ENCODE results near the gene RAP1GDS1.
"Not testable (repeated sequence)": the region's sequence is repeated elsewhere in the genome, so short reads cannot be mapped to it uniquely, and the experiment has no call there.

RAP1GDS1 gene

DNA sequence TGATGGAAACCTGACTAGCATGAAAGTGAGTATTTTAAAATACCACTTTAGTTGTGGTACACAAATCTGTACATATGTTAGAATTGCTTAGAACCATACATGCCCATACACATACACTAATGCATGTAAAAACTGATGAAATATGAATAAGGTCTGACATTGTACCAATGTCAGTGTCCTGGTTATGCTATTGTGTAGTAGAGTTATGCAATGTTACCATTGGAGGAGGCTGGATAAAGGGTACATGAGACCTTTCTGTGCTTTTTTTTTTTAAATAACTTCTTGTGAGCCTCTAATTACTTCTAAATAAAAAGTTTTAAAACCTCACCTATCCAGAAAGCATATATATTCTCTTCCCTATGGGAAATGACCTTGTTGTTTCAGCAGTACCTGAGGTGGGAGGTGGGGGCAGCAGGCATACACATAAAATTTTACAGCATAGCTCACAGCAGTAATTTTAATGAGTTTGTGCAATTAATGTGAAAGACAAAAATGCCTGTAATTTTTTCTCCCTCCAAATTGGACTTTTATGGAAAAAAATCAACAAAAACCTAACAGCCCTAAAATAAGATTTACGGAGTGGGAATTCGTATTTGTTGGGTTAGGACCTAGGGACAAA is 97.6 kb downstream of the RAP1GDS1 start:
- no peaks in the 10 kb centered on the region for H3K27me3 ChIP-seq (ENCODE audit: insufficient read depth, low read length)
- no peaks in the 10 kb centered on the region for H3K4me1 ChIP-seq (ENCODE audit: insufficient read depth, low read length)
- H3K9me3 ChIP-seq (ENCODE audit: insufficient read depth, low read depth, low read length) = no peaks in the 10 kb centered on the region
- no peak overlapping the region for H3K4me3 ChIP-seq (ENCODE audit: low read length)
- no peak overlapping the region for H3K27ac ChIP-seq (ENCODE audit: low read length)
- H3K9ac ChIP-seq (ENCODE audit: low read depth, low read length) = no peak overlapping the region
- no peaks in the 10 kb centered on the region for H3K36me3 ChIP-seq (ENCODE audit: insufficient read depth, low read depth, low read length)

DNA sequence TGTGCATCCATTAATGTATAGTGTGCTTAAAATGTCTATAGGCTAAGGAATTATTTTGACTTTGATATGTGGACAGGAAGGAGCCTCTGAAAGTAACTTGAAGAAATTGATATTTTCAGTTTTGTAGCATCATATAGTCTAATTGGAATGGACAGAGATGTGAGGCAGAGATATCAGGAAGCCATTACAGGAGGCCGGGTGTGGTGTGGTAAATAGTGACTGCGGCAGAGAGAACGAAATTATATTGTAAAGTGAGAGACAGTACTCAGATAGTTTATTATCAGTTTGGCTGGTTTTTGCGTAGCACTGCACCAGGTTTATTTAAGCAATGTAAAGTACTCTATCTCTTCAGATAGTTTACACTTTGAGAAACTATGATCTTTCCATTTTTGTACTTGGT is 98.5 kb downstream of the RAP1GDS1 start:
- no peak overlapping the region for H3K9ac ChIP-seq (ENCODE audit: low read depth, low read length)
- no peaks in the 10 kb centered on the region for H3K4me1 ChIP-seq (ENCODE audit: insufficient read depth, low read length)
- H3K4me3 ChIP-seq (ENCODE audit: low read length) = no peak overlapping the region
- H3K9me3 ChIP-seq (ENCODE audit: insufficient read depth, low read depth, low read length) = no peaks in the 10 kb centered on the region
- no peaks in the 10 kb centered on the region for H3K27me3 ChIP-seq (ENCODE audit: insufficient read depth, low read length)
- H3K36me3 ChIP-seq (ENCODE audit: insufficient read depth, low read depth, low read length) = no peaks in the 10 kb centered on the region
- H3K27ac ChIP-seq (ENCODE audit: low read length) = no peak overlapping the region

- Histone ChIP-seq H3K4me3 (ENCODE audit: low read length) (no peak overlapping the region), H3K27ac (ENCODE audit: low read length) (no peak overlapping the region), H3K9me3 (ENCODE audit: insufficient read depth, low read depth, low read length) (peaks cover 22% of the 10 kb centered on the region), H3K9ac (ENCODE audit: low read depth, low read length) (no peak overlapping the region), H3K27me3 (ENCODE audit: insufficient read depth, low read length) (no peaks in the 10 kb centered on the region), H3K36me3 (ENCODE audit: insufficient read depth, low read depth, low read length) (peaks cover 7% of the 10 kb centered on the region; the same call in 1 of the 2 replicates), H3K4me1 (ENCODE audit: insufficient read depth, low read length) (no peaks in the 10 kb centered on the region)
These were observed 102.2 kb downstream of the RAP1GDS1 start for GRCh38 chr4:98363431-98363830.

- H3K27me3 ChIP-seq (ENCODE audit: insufficient read depth, low read length); H3K9ac ChIP-seq (ENCODE audit: low read depth, low read length); H3K27ac ChIP-seq (ENCODE audit: low read length); H3K4me1 ChIP-seq (ENCODE audit: insufficient read depth, low read length); H3K4me3 ChIP-seq (ENCODE audit: low read length): not testable (repeated sequence)
- Histone ChIP-seq H3K9me3 (ENCODE audit: insufficient read depth, low read depth, low read length) (peaks cover 29% of the 10 kb centered on the region), H3K36me3 (ENCODE audit: insufficient read depth, low read depth, low read length) (peaks cover 12% of the 10 kb centered on the region; the same call in 1 of the 2 replicates)
These were observed 105.1 kb downstream of the RAP1GDS1 start for GRCh38 chr4:98366275-98366674.

DNA sequence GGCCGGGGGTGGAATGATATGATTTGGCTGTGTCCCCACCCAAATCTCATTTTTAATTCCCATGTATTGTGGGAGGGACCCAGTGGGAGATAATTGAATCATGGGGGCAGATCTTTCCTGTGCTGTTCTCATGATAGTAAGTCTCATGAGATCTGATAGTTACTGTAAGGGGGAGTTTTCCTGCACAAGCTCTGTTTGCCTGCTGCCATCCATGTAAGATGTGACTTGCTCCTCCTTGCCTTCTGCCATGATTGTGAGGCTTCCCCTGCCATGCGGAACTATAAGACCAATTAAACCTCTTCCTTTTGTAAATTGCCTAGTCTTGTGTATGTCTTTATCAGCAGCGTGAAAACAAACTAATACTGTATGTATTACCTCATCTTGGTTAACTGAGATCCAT is 106.8 kb downstream of the RAP1GDS1 start:
- H3K9ac ChIP-seq (ENCODE audit: low read depth, low read length); H3K4me3 ChIP-seq (ENCODE audit: low read length); H3K4me1 ChIP-seq (ENCODE audit: insufficient read depth, low read length); H3K27ac ChIP-seq (ENCODE audit: low read length); H3K27me3 ChIP-seq (ENCODE audit: insufficient read depth, low read length): not testable (repeated sequence)
- Histone ChIP-seq H3K36me3 (ENCODE audit: insufficient read depth, low read depth, low read length) (peaks cover 12% of the 10 kb centered on the region; the same call in 1 of the 2 replicates), H3K9me3 (ENCODE audit: insufficient read depth, low read depth, low read length) (peaks cover 29% of the 10 kb centered on the region)

- Histone ChIP-seq H3K27ac (ENCODE audit: low read length) (no peak overlapping the region), H3K4me1 (ENCODE audit: insufficient read depth, low read length) (no peaks in the 10 kb centered on the region), H3K9ac (ENCODE audit: low read depth, low read length) (no peak overlapping the region), H3K36me3 (ENCODE audit: insufficient read depth, low read depth, low read length) (peaks cover 12% of the 10 kb centered on the region; the same call in 1 of the 2 replicates), H3K9me3 (ENCODE audit: insufficient read depth, low read depth, low read length) (peaks cover 29% of the 10 kb centered on the region), H3K4me3 (ENCODE audit: low read length) (no peak overlapping the region), H3K27me3 (ENCODE audit: insufficient read depth, low read length) (no peaks in the 10 kb centered on the region)
These were observed 108.1 kb downstream of the RAP1GDS1 start for GRCh38 chr4:98369322-98369721.

DNA sequence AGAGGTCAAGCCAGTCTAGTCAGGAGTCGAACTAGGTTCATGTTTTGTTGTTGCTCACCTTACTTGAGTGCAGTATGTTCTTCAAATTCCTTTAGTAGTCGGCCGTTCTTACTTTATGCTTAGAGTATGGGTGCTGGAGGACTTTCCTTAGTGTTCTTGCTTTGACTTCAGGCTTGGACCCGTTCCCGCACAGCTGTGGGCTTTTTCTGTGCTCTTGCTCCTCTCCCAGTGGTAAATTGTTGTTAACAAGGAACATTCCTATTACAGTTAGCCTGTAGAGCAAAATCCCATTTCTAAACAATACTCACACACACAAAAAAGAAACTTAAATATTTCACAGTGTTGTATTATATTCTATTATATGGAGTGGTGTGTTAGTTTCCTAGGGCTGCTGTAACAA is 113.5 kb downstream of the RAP1GDS1 start:
- Histone ChIP-seq H3K4me3 (ENCODE audit: low read length) (no peak overlapping the region), H3K9me3 (ENCODE audit: insufficient read depth, low read depth, low read length) (0 out of 2 replicates have a peak, but pooled peaks cover under 1% of the 10 kb centered on the region), H3K27ac (ENCODE audit: low read length) (no peak overlapping the region), H3K27me3 (ENCODE audit: insufficient read depth, low read length) (no peaks in the 10 kb centered on the region), H3K9ac (ENCODE audit: low read depth, low read length) (no peak overlapping the region), H3K4me1 (ENCODE audit: insufficient read depth, low read length) (no peaks in the 10 kb centered on the region), H3K36me3 (ENCODE audit: insufficient read depth, low read depth, low read length) (no peaks in the 10 kb centered on the region)

GRCh38 chr4:98377559-98377958 is 116.4 kb downstream of the RAP1GDS1 start:
- Histone ChIP-seq H3K36me3 (ENCODE audit: insufficient read depth, low read depth, low read length) (no peaks in the 10 kb centered on the region), H3K27me3 (ENCODE audit: insufficient read depth, low read length) (no peaks in the 10 kb centered on the region), H3K9ac (ENCODE audit: low read depth, low read length) (no peak overlapping the region), H3K4me1 (ENCODE audit: insufficient read depth, low read length) (no peaks in the 10 kb centered on the region), H3K9me3 (ENCODE audit: insufficient read depth, low read depth, low read length) (no peaks in the 10 kb centered on the region), H3K4me3 (ENCODE audit: low read length) (no peak overlapping the region), H3K27ac (ENCODE audit: low read length) (no peak overlapping the region)

DNA sequence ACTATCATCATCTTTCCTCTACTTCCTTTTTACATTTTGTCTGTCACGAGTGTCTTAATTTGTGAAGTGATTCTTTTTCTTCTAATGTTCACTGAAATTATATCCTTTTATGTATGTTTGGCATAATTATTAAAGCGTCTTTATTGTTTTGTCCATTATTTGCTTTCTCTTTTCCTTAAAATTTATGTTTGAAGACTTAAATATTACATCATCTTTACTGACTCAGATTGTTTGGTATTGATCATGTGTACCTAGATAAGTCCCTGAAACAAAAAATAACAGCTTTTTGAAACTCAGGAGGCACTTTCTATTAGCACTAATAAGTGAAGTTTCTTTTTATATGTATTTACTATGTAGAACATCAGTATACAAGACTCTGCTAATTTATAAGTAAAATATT is 120.1 kb downstream of the RAP1GDS1 start:
- H3K4me3 ChIP-seq (ENCODE audit: low read length) = no peak overlapping the region
- no peaks in the 10 kb centered on the region for H3K36me3 ChIP-seq (ENCODE audit: insufficient read depth, low read depth, low read length)
- no peaks in the 10 kb centered on the region for H3K9me3 ChIP-seq (ENCODE audit: insufficient read depth, low read depth, low read length)
- H3K4me1 ChIP-seq (ENCODE audit: insufficient read depth, low read length) = no peaks in the 10 kb centered on the region
- H3K27ac ChIP-seq (ENCODE audit: low read length) = no peak overlapping the region
- H3K27me3 ChIP-seq (ENCODE audit: insufficient read depth, low read length) = no peaks in the 10 kb centered on the region
- H3K9ac ChIP-seq (ENCODE audit: low read depth, low read length) = no peak overlapping the region

DNA sequence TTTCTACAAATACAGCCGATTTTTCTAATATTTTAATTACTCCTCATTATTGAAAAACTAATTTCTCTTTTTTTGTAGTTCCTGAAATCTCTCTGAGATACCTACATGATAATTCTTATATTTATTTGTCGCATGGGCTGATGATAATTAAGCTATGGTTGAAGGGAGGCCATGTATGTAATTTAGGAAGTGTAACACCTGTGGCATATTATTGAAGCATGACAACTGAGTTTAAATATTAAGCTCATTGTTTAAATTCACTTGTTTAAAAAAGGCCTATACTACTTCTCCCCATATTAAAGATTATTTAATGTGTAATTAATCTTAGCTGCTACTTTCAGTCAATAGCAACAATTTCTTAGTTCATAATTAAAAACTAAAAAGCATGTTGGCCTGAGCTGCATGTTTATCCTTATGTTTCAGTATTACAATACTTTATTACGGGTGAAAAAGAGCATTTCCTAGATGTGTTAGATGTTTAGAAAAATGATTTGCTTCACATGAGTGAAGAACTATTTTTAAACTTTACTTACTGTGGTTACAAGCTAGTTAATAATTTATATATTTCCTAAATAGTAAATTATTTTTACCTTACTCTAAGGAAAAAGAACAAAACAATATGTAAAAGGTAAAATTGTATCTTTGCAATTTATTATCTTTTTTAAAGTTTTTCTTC is 122.4 kb downstream of the RAP1GDS1 start:
- no peaks in the 10 kb centered on the region for H3K36me3 ChIP-seq (ENCODE audit: insufficient read depth, low read depth, low read length)
- no peak overlapping the region for H3K27ac ChIP-seq (ENCODE audit: low read length)
- H3K9me3 ChIP-seq (ENCODE audit: insufficient read depth, low read depth, low read length) = no peaks in the 10 kb centered on the region
- H3K27me3 ChIP-seq (ENCODE audit: insufficient read depth, low read length) = no peaks in the 10 kb centered on the region
- no peak overlapping the region for H3K9ac ChIP-seq (ENCODE audit: low read depth, low read length)
- H3K4me1 ChIP-seq (ENCODE audit: insufficient read depth, low read length) = peaks cover 7% of the 10 kb centered on the region; the same call in 1 of the 2 replicates
- no peak overlapping the region for H3K4me3 ChIP-seq (ENCODE audit: low read length)

DNA sequence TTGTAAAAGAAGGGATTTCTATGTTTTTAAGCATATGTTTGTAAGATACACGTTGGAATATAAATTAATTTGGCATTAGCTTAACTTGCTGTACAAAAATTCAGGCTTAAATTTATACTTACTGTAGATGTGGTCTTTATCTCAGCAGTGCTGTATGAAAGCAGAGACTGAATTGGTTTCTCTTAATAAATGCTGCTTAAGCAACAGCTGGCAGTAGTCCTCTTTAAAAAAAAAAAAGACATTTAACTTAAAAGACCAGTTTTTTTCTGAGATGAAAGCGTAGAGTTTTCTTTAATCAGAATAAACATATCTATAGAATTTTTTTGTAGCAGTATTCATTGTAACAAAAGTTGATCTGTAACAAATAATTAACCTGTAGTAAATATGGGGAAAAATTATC is 124.6 kb downstream of the RAP1GDS1 start:
- H3K9me3 ChIP-seq (ENCODE audit: insufficient read depth, low read depth, low read length) = no peaks in the 10 kb centered on the region
- H3K27me3 ChIP-seq (ENCODE audit: insufficient read depth, low read length) = no peaks in the 10 kb centered on the region
- no peak overlapping the region for H3K27ac ChIP-seq (ENCODE audit: low read length)
- peaks cover 7% of the 10 kb centered on the region; the same call in 1 of the 2 replicates for H3K4me1 ChIP-seq (ENCODE audit: insufficient read depth, low read length)
- no peak overlapping the region for H3K4me3 ChIP-seq (ENCODE audit: low read length)
- no peaks in the 10 kb centered on the region for H3K36me3 ChIP-seq (ENCODE audit: insufficient read depth, low read depth, low read length)
- H3K9ac ChIP-seq (ENCODE audit: low read depth, low read length) = no peak overlapping the region

DNA sequence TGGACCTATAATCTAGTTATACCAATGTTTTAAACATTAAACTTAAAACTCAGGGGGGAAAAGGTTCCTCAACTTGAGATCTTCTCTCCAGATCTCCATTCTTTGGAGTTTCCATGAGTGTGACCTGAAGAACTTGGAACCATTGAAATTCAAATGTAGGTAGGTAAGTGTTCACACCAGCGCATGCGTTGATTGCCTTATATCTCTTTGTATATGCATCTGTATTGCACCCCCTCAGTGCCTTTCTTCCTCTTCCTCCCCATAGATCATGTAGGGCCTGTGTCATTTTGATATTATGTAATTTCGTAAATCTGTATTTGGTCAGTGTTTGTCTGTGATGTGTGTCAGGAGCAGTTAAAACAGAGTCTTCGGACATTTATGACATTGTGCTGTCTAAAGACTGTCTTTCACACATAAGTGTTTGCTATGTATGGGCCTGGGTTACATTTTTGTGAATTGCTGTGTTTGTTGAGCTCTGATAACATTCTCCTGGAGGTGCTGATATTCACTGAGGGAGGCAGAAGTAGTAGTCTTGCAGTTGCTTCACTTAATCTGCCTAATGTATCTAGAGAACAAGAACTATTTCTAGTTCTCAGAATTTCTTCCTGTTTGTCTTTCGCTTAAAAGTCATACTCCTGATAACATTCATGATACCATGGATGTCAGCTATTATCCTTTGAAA is 126.3 kb downstream of the RAP1GDS1 start:
- Histone ChIP-seq H3K27me3 (ENCODE audit: insufficient read depth, low read length) (no peaks in the 10 kb centered on the region), H3K9me3 (ENCODE audit: insufficient read depth, low read depth, low read length) (no peaks in the 10 kb centered on the region), H3K4me3 (ENCODE audit: low read length) (no peak overlapping the region), H3K27ac (ENCODE audit: low read length) (no peak overlapping the region), H3K4me1 (ENCODE audit: insufficient read depth, low read length) (peaks cover 7% of the 10 kb centered on the region; the same call in 1 of the 2 replicates), H3K9ac (ENCODE audit: low read depth, low read length) (no peak overlapping the region), H3K36me3 (ENCODE audit: insufficient read depth, low read depth, low read length) (no peaks in the 10 kb centered on the region)
